Islet of Langerhans (tissue), 1 donor: ENCODE results near the gene SYNPO.

Source experiments
- FAIRE-seq: peaks from one replicate; lab custom pipeline; 2011; peaks lifted over from hg19 to GRCh38; lab: Jason Lieb, UNC

Gene SYNPO

GRCh38 chr5:150640311-150641005, at the start of gene SYNPO:
Gene SYNPO, plus strand, starts transcription at chr5:150640660. Its CDS starts 7,616 bp downstream, at chr5:150648276.
- FAIRE-seq, result no peak

- FAIRE-seq, result no peak
Measured at GRCh38 chr5:150590979-150591695, 49.3 kb upstream of the SYNPO start.

GRCh38 chr5:150593593-150593992, 46.9 kb upstream of the SYNPO start:
- FAIRE-seq, result no peak

GRCh38 chr5:150593996-150594395, 46.5 kb upstream of the SYNPO start:
- FAIRE-seq, result no peak

- FAIRE-seq, result no peak
Measured at GRCh38 chr5:150595466-150596031, 44.9 kb upstream of the SYNPO start.

- FAIRE-seq, result no peak
Measured at GRCh38 chr5:150596313-150596712, 44.1 kb upstream of the SYNPO start.

- no peak for FAIRE-seq
Measured at GRCh38 chr5:150596826-150597225, 43.6 kb upstream of the SYNPO start.

GRCh38 chr5:150598006-150598405, 42.5 kb upstream of the SYNPO start:
- FAIRE-seq, result no peak

GRCh38 chr5:150598821-150599273, 41.6 kb upstream of the SYNPO start:
- FAIRE-seq, result no peak

- no peak for FAIRE-seq
Measured at GRCh38 chr5:150599281-150599680, 41.2 kb upstream of the SYNPO start.

- FAIRE-seq, result no peak
Measured at GRCh38 chr5:150599917-150600511, 40.4 kb upstream of the SYNPO start.

- FAIRE-seq, result no peak
Measured at GRCh38 chr5:150600616-150601490, 39.6 kb upstream of the SYNPO start.

GRCh38 chr5:150601491-150602345, 38.7 kb upstream of the SYNPO start:
- no peak for FAIRE-seq

GRCh38 chr5:150603052-150603451, 37.4 kb upstream of the SYNPO start:
- no peak for FAIRE-seq

GRCh38 chr5:150603491-150603890, 37.0 kb upstream of the SYNPO start:
- FAIRE-seq, result no peak

GRCh38 chr5:150604010-150604409, 36.5 kb upstream of the SYNPO start:
- FAIRE-seq, result no peak

- no peak for FAIRE-seq
Measured at GRCh38 chr5:150604894-150605440, 35.5 kb upstream of the SYNPO start.

GRCh38 chr5:150605546-150605945, 34.9 kb upstream of the SYNPO start:
- no peak for FAIRE-seq

GRCh38 chr5:150606476-150606875, 34.0 kb upstream of the SYNPO start:
- no peak for FAIRE-seq

GRCh38 chr5:150607105-150607504, 33.4 kb upstream of the SYNPO start:
- FAIRE-seq, result no peak

- FAIRE-seq, result no peak
Measured at GRCh38 chr5:150607991-150608390, 32.5 kb upstream of the SYNPO start.
